Epidermal melanocyte (primary cell): ENCODE measurements around the gene LRMDA.
A peak's percentile ranks its signal among the peaks of the same experiment; 100 is the strongest.
"Not testable (repeated sequence)": the region's sequence is repeated elsewhere in the genome, so short reads cannot be mapped to it uniquely, and the experiment has no call there.

Source experiments
- DNase-seq: peaks from one replicate; pipeline ENCODE4 v3.0.0; 2011; ENCODE audit warnings: low spot score; ENCODE audit not compliant: insufficient read length

The LRMDA gene

GRCh38 chr10:75738924-75739323 is 307.5 kb downstream of the LRMDA start:
- DNase-seq, result no peak

GRCh38 chr10:75739414-75740143 is 308.2 kb downstream of the LRMDA start:
- no peak for DNase-seq

GRCh38 chr10:75740541-75740940 is 309.1 kb downstream of the LRMDA start:
- DNase-seq, result no peak

- no peak for DNase-seq
Observed at GRCh38 chr10:75742355-75742754, 310.9 kb downstream of the LRMDA start.

- DNase-seq, result no peak
Observed at GRCh38 chr10:75743291-75743778, 311.9 kb downstream of the LRMDA start.

- peak; percentile 62 for DNase-seq
Observed at GRCh38 chr10:75744261-75744660, 312.8 kb downstream of the LRMDA start.

GRCh38 chr10:75746356-75746755 is 314.9 kb downstream of the LRMDA start:
- no peak for DNase-seq

GRCh38 chr10:75750093-75750875 is 318.9 kb downstream of the LRMDA start:
- DNase-seq, result not testable (repeated sequence)

- no peak for DNase-seq
Observed at GRCh38 chr10:75751232-75751631, 319.8 kb downstream of the LRMDA start.

- DNase-seq, result no peak
Observed at GRCh38 chr10:75753621-75754020, 322.2 kb downstream of the LRMDA start.

GRCh38 chr10:75754096-75754831 is 322.8 kb downstream of the LRMDA start:
- DNase-seq, result no peak

- DNase-seq, result no peak
Observed at GRCh38 chr10:75755528-75755927, 324.1 kb downstream of the LRMDA start.

GRCh38 chr10:75761289-75761688 is 329.9 kb downstream of the LRMDA start:
- no peak for DNase-seq

GRCh38 chr10:75762431-75762802 is 331.0 kb downstream of the LRMDA start:
- DNase-seq, result no peak

GRCh38 chr10:75763652-75764051 is 332.2 kb downstream of the LRMDA start:
- no peak for DNase-seq

- no peak for DNase-seq
Observed at GRCh38 chr10:75764974-75765788, 333.8 kb downstream of the LRMDA start.

- DNase-seq, result no peak
Observed at GRCh38 chr10:75765789-75766096, 334.3 kb downstream of the LRMDA start.

- no peak for DNase-seq
Observed at GRCh38 chr10:75766106-75766505, 334.7 kb downstream of the LRMDA start.

- DNase-seq, result not testable (repeated sequence)
Observed at GRCh38 chr10:75766752-75767151, 335.3 kb downstream of the LRMDA start.

GRCh38 chr10:75770626-75771081 is 339.2 kb downstream of the LRMDA start:
- no peak for DNase-seq

GRCh38 chr10:75771606-75772005 is 340.2 kb downstream of the LRMDA start:
- no peak for DNase-seq
